Measurements from ENCODE around the gene SLC6A5.

The SLC6A5 gene

DNA sequence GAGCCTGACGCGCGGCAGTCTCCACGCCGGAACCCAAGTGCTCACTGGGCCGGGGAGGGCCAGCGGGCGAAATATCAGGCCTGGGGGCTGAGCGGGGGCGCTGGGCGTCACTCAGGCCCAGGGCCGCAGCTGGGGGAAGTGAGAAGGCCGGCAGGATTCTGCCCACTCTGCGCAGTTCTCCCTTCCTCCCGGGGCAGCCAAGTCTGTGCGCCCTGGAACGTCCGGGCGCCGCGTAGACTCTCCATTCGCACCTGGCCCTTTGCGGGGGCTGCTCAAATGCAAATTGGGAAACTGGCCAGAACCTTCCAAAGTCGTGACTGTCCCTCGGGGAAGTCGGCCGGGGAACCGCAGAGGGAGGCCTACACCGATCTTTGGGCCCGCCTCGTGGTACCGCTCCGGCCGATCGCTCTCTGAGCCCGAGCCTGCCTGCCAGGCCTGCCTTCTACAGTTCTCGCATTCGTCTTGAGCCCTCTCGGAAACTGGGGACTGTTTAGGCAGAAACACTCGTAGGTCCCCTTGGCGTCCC lies 2.2 kb upstream of the SLC6A5 start:
- no peak for DNase-seq

GRCh38 chr11:20597680-20598484 lies 1.5 kb upstream of the SLC6A5 start:
- DNase-seq: no peak

- DNase-seq: no peak
Observed at GRCh38 chr11:20598492-20598891, 916 bp upstream of the SLC6A5 start.

- DNase-seq: no peak
Observed at GRCh38 chr11:20600020-20600346, 575 bp downstream of the SLC6A5 start.

DNA sequence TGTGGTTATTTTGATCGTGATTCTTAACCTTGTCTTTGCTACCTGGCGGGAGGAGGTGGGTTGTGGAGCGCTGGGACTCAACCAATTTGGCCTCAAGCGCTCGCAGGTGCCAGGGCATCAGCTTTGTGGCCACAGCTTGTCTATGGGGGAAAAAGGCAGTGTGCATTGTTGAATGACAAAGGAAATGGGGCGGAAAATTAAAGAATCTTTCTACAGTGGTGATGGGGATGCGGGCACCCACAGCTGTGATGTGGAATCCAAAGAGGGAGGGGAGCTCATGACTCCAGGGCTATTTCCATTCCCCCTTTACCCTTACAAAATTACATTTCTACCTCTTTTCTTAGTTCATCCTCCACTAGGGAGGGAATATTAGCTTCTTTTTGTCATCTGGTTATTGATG lies 1.1 kb downstream of the SLC6A5 start:
- DNase-seq: no peak

GRCh38 chr11:20601221-20601914 lies 2.0 kb downstream of the SLC6A5 start:
- no peak for DNase-seq

GRCh38 chr11:20604295-20604803 lies 4.9 kb downstream of the SLC6A5 start:
- DNase-seq: no peak

DNA sequence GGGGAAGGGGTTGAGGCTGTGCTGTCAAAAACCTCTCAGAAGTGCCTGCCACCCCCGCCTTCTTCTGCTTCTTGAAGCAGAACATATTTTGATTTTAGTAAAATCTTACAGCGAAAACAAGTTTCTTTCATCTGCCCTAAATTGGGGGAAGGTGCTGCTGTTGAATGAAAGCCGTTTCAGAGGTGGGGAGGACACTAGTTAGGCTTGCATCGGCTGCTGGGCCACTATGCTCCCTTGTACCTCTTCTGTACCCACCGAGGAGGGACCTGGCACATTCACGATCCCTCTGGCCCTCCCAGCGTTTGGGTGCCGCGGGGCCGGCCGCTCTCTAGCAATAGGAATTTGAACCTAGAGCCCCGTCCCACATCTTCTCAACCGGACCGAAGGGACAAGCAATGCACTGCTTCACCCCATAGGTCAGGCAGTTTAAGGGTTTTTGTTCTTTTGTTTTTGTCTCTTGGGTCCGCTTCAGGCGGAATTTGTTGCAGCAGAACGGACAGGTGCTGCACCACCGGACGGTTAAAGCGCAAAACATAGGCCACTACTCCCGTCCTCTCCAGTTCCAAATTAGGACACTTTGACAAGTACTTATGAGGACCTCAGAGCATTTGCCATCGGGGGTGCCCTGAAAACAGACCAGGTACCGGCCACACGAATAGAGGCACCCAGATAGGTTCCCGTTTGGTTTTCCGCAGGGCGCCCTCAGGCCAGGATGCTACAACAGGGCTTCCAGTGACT lies 5.6 kb downstream of the SLC6A5 start:
- DNase-seq: no peak

DNA sequence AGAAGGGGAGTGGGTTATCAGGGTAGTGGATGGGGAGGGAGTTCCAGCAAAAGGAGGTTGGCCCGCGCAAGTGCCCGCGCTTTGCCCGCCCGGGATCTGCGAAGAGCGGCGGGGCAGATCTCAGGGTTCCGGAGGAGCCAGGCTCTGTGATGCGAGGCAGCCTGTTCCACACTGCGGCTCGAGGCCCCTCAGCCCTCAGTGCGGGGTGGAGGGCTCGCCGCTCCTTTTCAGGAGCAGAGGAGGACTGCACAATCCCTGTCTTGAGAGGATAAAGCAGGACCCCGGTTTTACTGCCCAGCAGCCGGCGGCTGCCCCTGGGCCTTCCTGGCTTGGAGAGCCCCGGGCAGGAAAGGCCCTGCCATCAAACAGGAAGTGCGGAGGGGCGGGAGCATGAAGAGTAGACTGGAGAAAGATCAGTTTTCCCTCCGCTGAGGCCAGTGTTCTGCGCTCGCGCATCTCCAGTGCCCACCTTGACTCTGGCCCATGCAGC lies 6.2 kb downstream of the SLC6A5 start:
- no peak for DNase-seq

DNA sequence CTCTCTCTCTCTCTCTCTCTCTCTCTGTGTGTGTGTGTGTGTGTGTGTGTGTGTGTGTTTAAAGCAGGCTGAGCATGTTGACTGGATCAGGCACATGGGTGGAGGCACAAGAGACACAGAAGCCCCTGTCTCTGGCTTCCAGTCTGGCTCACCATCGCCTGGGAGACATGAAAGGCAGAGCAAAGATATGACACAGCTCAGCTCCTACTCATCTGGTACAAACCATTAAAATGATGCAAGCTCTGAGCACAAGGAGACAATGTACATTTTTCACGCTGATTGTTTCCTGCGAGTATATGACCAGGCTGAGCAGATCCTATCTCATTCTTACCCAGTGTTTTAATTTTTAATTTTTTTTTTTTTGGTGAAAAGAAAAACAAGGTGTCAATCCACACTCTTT lies 9.5 kb downstream of the SLC6A5 start:
- no peak for DNase-seq

- DNase-seq: peak; percentile 77
Observed at GRCh38 chr11:20609727-20610707, 10.6 kb downstream of the SLC6A5 start.

GRCh38 chr11:20610825-20611224 lies 11.4 kb downstream of the SLC6A5 start:
- DNase-seq: no peak

GRCh38 chr11:20611445-20611844 lies 12.0 kb downstream of the SLC6A5 start:
- DNase-seq: no peak

DNA sequence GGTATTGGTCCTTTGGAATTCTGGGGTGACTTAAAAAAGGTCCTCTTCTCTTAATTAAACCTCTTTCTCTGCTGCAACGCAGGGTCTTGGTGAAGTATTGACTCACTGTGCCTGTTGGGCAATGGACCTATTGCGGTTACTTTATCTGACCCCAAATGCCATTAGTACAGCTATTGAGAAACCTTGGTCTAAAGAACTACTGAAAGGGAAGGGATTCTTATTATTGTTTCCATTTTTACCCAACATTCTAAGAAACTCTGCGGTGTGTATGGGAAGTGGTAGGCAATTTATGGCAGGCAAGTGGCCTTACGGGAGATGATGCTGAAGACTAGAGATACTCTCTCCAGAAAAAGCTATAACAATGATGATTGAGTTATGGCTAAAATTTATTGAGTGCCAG lies 12.5 kb downstream of the SLC6A5 start:
- no peak for DNase-seq

GRCh38 chr11:20612416-20612815 lies 13.0 kb downstream of the SLC6A5 start:
- DNase-seq: no peak

DNA sequence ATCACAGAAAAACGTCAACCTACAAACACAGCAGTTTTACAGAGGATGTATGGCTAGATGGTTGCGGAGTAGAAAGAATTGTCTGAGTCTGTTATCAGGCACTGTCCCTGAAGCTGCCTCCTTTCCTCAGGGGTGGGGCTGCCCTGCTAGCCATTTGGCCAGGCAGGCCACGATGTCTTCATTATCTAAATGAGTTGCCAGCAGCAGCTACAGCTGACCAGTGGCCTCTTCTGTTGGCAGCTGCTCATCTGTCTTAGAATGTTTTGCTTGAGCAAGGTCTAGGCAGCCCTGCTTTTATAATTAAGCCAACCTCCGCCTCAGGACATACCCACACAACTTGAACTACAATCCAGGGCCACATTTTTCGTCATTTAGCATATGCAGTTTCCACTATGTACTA lies 17.5 kb downstream of the SLC6A5 start:
- no peak for DNase-seq

DNA sequence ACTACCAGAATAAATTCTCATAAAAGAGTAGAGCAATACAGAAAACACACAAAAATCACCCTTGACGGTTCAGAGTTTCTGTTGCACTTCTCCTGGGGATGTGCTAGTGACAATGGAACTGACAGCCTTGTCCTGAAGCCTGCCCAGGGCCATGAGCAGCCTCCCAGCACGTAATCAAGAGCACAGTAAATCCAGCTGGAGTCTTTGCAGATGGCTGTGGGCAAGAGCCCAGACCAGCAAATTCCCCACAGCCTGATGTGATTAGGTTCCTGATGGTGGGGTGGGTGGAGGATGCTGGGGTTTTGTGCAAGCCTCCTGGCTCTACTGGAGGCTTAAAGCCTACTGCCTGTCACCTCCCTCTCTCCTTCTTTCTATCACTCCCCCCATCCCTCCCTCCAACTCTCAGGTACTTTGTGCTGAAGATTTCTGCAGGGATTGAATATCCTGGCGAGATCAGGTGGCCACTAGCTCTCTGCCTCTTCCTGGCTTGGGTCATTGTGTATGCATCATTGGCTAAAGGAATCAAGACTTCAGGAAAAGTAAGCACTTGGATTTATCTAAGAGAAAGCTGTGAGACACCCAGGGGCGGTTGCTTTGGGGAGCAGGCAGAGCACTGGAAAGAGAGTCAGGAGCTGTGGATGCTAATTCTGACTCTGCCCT lies 18.1 kb downstream of the SLC6A5 start:
- no peak for DNase-seq

DNA sequence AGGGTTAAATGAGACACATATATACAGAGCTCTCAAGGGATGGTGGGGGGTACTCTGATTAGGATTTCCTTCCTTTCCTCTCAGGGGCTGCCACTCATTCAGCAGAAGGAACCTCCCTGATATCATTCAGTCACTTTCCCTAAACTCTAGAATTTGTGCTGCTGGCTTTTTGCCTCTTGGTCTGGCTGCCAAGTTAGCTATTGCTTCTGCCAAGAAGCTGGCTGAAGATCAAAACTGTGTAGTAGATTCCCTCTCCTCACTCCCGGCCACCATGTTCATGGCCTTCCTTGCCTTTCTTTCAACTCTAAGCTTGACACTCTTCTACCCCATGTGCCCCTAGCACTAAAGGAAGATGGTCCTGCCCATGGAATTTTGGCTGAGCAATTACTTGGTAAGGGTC lies 18.7 kb downstream of the SLC6A5 start:
- no peak for DNase-seq

GRCh38 chr11:20620988-20621387 lies 21.6 kb downstream of the SLC6A5 start:
- DNase-seq: no peak

DNA sequence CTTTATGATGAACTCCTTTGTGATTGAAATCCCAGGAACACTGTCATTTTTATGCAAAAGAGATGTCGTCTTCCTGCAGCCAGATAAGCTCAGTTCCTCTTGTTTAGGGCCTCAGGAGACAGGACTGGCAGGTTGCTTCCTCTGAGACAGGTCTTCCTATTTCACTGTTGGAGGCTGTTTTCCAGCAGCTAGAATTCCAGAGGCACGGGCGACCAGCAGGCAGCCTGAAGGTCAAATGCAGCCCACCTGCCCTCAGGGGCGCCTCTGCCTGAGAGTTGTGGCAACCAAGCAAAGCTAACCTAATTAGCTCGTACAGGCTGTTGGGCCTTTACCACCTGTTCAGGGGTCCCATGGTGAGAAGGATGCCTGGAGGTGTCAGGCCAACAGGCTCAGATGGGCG lies 22.3 kb downstream of the SLC6A5 start:
- DNase-seq: no peak

DNA sequence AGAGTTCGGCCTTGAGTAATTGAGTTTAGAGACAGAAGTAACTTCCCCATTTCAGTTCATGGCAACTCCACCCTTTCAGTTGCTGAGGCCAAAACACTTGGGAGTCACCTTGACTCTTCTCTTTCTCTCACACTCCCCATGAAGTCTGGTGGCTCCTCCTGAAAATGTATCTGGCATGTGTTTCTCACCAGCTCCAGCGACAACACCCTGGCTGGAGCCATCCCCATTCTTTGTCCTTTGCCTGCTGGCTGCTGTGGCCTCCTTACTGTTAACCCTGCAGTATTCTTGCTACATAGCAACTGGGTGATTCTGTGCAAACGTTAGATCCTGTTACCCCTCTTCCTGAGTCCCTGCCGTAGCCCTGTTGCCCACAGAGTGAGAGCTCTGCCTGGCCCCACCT lies 23.8 kb downstream of the SLC6A5 start:
- DNase-seq: no peak

DNA sequence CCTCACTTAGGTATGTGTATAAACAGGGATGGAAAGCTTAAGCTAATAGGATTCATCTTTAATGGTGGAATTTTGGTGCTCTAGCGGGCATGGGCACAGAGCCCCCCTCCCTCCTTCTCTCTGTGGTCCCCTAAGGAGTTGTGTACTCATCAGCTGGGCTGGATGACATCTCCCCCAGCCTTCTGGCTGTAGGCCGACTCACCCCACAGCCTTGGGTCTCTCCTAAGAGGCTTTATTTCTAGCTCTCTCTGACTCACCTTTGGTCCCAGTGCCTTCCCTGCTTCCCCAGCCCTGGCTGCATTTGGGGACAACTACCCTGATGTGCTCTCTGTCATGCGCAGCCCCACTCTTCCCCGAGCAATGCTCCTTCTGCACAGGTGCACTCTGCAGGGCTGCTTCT lies 26.9 kb downstream of the SLC6A5 start:
- DNase-seq: no peak
